Measurements from ENCODE around the gene RHNO1.

DNA sequence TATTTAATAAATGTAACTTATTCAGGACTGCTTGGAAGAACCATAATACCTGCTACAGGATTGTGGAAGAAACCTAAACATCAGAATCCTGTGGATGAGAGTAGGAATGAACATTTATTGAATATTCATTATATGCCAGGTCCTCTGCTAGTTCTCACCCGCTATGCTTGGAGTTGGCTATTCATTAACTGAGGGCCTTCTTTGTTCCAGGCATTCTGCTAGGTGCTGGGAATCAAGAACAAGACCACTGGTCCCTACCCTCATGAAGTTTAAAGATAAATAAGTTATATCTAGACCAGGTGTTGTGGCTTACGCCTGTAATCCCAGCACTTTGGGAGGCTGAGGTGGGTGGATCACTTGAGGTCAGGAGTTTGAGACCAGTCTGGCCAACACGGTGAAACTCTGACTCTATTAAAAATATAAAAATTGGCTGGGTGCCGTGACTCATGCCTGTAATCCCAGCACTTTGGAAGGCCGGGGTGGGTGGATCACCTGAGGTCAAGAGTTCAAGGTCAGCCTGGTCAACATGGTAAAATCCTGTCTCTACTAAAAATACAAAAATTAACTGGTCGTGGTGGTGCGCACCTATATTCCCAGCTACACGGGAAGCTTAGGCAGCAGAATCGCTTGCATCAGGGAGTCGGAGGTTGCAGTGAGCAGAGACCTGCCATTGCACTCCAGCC lies 9.9 kb downstream of the RHNO1 start:
- no peak for TF ChIP-seq POLR2A (IDR thresholded peaks at IDR 0.05)
- TF ChIP-seq, protein P1, sequence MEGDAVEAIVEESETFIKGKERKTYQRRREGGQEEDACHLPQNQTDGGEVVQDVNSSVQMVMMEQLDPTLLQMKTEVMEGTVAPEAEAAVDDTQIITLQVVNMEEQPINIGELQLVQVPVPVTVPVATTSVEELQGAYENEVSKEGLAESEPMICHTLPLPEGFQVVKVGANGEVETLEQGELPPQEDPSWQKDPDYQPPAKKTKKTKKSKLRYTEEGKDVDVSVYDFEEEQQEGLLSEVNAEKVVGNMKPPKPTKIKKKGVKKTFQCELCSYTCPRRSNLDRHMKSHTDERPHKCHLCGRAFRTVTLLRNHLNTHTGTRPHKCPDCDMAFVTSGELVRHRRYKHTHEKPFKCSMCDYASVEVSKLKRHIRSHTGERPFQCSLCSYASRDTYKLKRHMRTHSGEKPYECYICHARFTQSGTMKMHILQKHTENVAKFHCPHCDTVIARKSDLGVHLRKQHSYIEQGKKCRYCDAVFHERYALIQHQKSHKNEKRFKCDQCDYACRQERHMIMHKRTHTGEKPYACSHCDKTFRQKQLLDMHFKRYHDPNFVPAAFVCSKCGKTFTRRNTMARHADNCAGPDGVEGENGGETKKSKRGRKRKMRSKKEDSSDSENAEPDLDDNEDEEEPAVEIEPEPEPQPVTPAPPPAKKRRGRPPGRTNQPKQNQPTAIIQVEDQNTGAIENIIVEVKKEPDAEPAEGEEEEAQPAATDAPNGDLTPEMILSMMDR (IDR thresholded peaks at IDR 0.05), result no peak
